ENCODE data around the gene PPP2R2C. TPM values are rescaled to one million over a fixed set of nuclear protein-coding genes. Genes with fewer than 3 reads are reported as not detected.

The PPP2R2C gene
- total RNA-seq, 1 donor = under 0.01 TPM

DNA sequence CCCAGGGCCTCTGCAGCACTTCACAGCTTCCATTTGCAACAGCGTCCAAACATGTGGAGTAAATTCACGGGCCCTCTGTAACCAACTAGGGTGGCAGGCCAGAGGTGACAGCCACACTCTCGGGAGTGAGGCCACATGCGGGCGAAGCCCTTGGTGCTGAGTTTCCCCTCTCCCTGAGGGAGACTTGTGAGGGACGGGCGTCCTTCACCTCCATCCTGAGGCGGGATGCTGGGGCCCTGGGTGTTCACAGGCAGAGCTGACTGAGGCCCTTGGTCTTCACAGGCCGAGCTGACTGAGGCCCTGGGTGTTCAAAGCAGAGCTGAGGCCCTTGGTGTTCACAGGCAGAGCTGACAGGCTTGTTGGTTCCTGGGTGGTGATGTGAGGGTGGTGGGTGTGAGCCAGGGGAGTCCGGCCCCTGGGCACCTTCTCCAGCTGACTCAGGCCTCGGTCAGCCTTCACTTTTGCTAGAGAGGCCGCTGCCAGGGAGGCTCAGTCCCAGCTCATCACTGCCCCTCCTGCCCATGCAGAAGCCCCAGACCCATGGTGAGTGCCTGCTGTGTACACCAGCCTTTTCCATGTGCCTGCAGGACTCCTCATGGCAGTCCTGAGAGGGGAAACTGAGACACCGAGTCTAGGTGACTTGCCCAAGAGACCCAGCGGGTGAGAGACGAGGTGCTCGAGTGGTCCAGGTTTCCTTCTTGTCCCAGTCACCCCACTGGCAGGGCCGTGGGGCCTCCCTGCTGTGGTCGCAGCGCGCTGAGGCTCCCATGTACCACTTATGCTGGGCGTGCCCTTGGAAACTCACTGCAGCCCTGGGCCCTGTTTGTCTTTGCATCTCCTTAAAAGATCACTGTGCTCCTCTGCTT, 194.2 kb downstream of the PPP2R2C start:
- Histone ChIP-seq H2AFZ (ENCODE audit: low read length) (no peak overlapping the region), H3K4me3 (ENCODE audit: insufficient read depth, low read length) (no peak overlapping the region), H3K79me2 (ENCODE audit: insufficient read depth, low read length) (peaks cover 23% of the 10 kb centered on the region), H3K4me2 (ENCODE audit: insufficient read depth, low read length) (no peak overlapping the region), H3K27ac (ENCODE audit: low read depth, low read length) (no peak overlapping the region), H3K36me3 (ENCODE audit: insufficient read depth, low read length) (no peaks in the 10 kb centered on the region), H3K9me3 (ENCODE audit: low read depth, low read length) (no peaks in the 10 kb centered on the region), H4K20me1 (ENCODE audit: insufficient read depth, low read length) (peaks cover 88% of the 10 kb centered on the region), H3K4me1 (ENCODE audit: insufficient read depth, low read length) (peaks cover 26% of the 10 kb centered on the region), H3K27me3 (ENCODE audit: insufficient read depth, low read length) (no peaks in the 10 kb centered on the region)
- TF ChIP-seq, protein P1, sequence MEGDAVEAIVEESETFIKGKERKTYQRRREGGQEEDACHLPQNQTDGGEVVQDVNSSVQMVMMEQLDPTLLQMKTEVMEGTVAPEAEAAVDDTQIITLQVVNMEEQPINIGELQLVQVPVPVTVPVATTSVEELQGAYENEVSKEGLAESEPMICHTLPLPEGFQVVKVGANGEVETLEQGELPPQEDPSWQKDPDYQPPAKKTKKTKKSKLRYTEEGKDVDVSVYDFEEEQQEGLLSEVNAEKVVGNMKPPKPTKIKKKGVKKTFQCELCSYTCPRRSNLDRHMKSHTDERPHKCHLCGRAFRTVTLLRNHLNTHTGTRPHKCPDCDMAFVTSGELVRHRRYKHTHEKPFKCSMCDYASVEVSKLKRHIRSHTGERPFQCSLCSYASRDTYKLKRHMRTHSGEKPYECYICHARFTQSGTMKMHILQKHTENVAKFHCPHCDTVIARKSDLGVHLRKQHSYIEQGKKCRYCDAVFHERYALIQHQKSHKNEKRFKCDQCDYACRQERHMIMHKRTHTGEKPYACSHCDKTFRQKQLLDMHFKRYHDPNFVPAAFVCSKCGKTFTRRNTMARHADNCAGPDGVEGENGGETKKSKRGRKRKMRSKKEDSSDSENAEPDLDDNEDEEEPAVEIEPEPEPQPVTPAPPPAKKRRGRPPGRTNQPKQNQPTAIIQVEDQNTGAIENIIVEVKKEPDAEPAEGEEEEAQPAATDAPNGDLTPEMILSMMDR (IDR thresholded peaks at IDR 0.05; ENCODE audit: extremely low read depth, low read depth, low read length) = no peak
- DNase-seq (ENCODE audit: insufficient read length, low spot score, missing footprints) = peak; percentile 74

GRCh38 chr4:6277139-6277802, 195.1 kb downstream of the PPP2R2C start:
- TF ChIP-seq, protein P1 (IDR thresholded peaks at IDR 0.05; ENCODE audit: extremely low read depth, low read depth, low read length) = no peak
- no peaks in the 10 kb centered on the region for H3K36me3 ChIP-seq (ENCODE audit: insufficient read depth, low read length)
- no peaks in the 10 kb centered on the region for H3K9me3 ChIP-seq (ENCODE audit: low read depth, low read length)
- H3K79me2 ChIP-seq (ENCODE audit: insufficient read depth, low read length) = peaks cover 23% of the 10 kb centered on the region
- no peaks in the 10 kb centered on the region for H3K27me3 ChIP-seq (ENCODE audit: insufficient read depth, low read length)
- H2AFZ ChIP-seq (ENCODE audit: low read length) = no peak overlapping the region
- DNase-seq (ENCODE audit: insufficient read length, low spot score, missing footprints) = no peak
- H4K20me1 ChIP-seq (ENCODE audit: insufficient read depth, low read length) = peaks cover 86% of the 10 kb centered on the region
- no peak overlapping the region for H3K4me2 ChIP-seq (ENCODE audit: insufficient read depth, low read length)
- H3K4me3 ChIP-seq (ENCODE audit: insufficient read depth, low read length) = no peak overlapping the region
- H3K27ac ChIP-seq (ENCODE audit: low read depth, low read length) = no peak overlapping the region
- peaks cover 29% of the 10 kb centered on the region for H3K4me1 ChIP-seq (ENCODE audit: insufficient read depth, low read length)

DNA sequence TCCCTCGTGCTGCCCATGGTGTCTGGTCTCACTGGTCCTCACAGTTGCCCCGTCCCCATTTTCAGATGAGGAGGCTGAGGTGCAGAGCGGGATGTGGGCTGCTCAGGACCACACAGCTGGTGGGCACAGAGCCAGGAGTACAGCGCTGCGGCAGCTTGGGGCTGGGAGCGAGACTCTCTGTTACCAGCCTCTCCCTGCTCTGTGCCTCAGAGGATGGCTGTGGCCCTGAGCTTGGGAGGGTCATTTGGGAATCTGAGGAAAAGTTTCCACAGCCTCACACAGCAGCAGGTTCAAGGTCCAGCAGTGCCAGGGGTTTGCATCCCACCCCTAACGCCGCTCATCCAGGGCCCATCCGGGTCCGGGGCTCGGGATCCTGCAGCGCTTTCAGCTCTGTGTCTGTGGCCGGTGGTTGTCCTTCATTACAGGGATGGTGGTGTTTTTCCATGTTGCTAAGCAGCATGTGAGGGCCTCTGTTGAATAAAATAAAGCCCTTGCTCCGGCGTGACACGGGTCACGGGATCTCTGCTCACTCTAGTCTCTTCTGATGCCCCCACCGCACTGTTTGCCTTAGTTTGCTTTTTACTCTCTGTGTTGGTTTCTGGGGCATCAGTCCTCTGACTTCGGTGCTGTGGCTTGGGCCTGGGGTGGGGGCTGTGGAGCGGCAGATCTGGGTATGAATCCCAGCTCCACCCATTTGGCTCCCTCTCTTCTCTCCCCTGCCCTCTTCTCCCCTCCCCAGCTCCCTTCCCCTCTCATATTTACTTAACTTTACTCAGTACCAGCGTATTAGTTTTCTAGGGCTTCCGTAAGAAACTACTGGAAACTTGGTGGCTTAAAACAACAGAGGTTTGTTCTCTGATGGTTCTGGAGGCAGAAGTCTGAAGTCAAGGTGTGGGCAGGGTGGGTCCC, 196.3 kb downstream of the PPP2R2C start:
- Histone ChIP-seq H3K4me1 (ENCODE audit: insufficient read depth, low read length) (peaks cover 40% of the 10 kb centered on the region), H3K79me2 (ENCODE audit: insufficient read depth, low read length) (peaks cover 23% of the 10 kb centered on the region), H3K4me3 (ENCODE audit: insufficient read depth, low read length) (no peak overlapping the region), H3K36me3 (ENCODE audit: insufficient read depth, low read length) (no peaks in the 10 kb centered on the region), H3K27ac (ENCODE audit: low read depth, low read length) (no peak overlapping the region), H4K20me1 (ENCODE audit: insufficient read depth, low read length) (peaks cover 87% of the 10 kb centered on the region), H3K27me3 (ENCODE audit: insufficient read depth, low read length) (no peaks in the 10 kb centered on the region), H2AFZ (ENCODE audit: low read length) (no peak overlapping the region), H3K4me2 (ENCODE audit: insufficient read depth, low read length) (no peak overlapping the region), H3K9me3 (ENCODE audit: low read depth, low read length) (no peaks in the 10 kb centered on the region)
- TF ChIP-seq, protein P1 (IDR thresholded peaks at IDR 0.05; ENCODE audit: extremely low read depth, low read depth, low read length) = no peak
- DNase-seq (ENCODE audit: insufficient read length, low spot score, missing footprints) = peak; percentile 81

Measured in osteoblast (primary cell).